OCI-LY3 (cell line): ENCODE results near the gene AATK.

Experiments used
- H2AFZ ChIP-seq: fragments of 200-600, 300-600 bp; shearing (Covaris generic); 2 replicates; pipeline ENCODE4 v1.6.0; 2014; ENCODE audit warnings: antibody characterized with exemption, low read depth, low read length
- H3K27ac ChIP-seq: fragments of 200-600, 300-600 bp; sonication (generic); 2 replicates; pipeline ENCODE4 v1.5.1; 2014; ENCODE audit warnings: mild to moderate bottlenecking, low read length, moderate library complexity, mixed read lengths
- H3K27me3 ChIP-seq: fragments of 200-600, 300-600 bp; sonication (generic); 2 replicates; pipeline ENCODE4 v1.6.1; 2014; ENCODE audit warnings: low read depth, low read length, mixed read lengths
- H3K36me3 ChIP-seq: fragments of 200-600, 300-600 bp; sonication (generic); replicated peaks from 2 replicates; pipeline ENCODE3; 2014; ENCODE audit warnings: low read depth, low read length, mixed read lengths
- H3K4me1 ChIP-seq: fragments of 300-600, 200-600 bp; sonication (generic); 2 replicates; pipeline ENCODE4 v1.6.1; 2014; ENCODE audit warnings: low read length, mixed read lengths
- H3K4me2 ChIP-seq: fragments of 200-600, 300-600 bp; sonication (generic); 2 replicates; pipeline ENCODE4 v1.6.1; 2014; ENCODE audit warnings: low read length, mixed read lengths
- H3K4me3 ChIP-seq: fragments of 300-600, 200-600 bp; sonication (generic); 2 replicates; pipeline ENCODE4 v1.5.1; 2014; ENCODE audit warnings: antibody characterized with exemption, mild to moderate bottlenecking, low read length, moderate library complexity
- H3K79me2 ChIP-seq: fragments of 300-600, 200-600 bp; shearing (Covaris generic); 2 replicates; pipeline ENCODE4 v1.6.1; 2014; ENCODE audit warnings: mild to moderate bottlenecking, low read length, mixed read lengths
- H3K9ac ChIP-seq: fragments of 300-600, 200-600 bp; shearing (Covaris generic); 2 replicates; pipeline ENCODE4 v1.6.0; 2014; ENCODE audit warnings: mild to moderate bottlenecking, low read length, moderate library complexity
- H3K9me3 ChIP-seq: fragments of 200-600, 300-600 bp; shearing (Covaris generic); 2 replicates; pipeline ENCODE4 v1.6.1; 2014; ENCODE audit warnings: low read length, mixed read lengths; ENCODE audit not compliant: insufficient read depth
- H4K20me1 ChIP-seq: fragments of 200-600, 300-600 bp; sonication (generic); 2 replicates; pipeline ENCODE4 v1.6.1; 2016; ENCODE audit warnings: low read length, mixed read lengths; ENCODE audit not compliant: insufficient read depth
- EZH2phosphoT487 ChIP-seq: fragments of 200-600 bp; shearing (Covaris generic); IDR thresholded peaks from 2 replicates; pipeline ENCODE4 v1.6.1; 2018; ENCODE audit warnings: antibody characterized with exemption, mixed run types, low read depth
- TF ChIP-seq, protein P1 (sequence below): fragments of 200-600, 300-600 bp; sonication (generic); IDR thresholded peaks from 2 replicates; pipeline ENCODE4 v1.5.1; 2014; ENCODE audit warnings: antibody characterized with exemption, low read length, low read depth

The AATK gene

GRCh38 chr17:81116704-81117103, 49.3 kb downstream of the AATK start:
- H3K79me2 ChIP-seq = no peaks in the 10 kb centered on the region
- 0 out of 2 replicates have a peak, but pooled peaks cover 2% of the 10 kb centered on the region for H3K27me3 ChIP-seq
- no peak overlapping the region for H3K9ac ChIP-seq
- TF ChIP-seq EZH2phosphoT487 = no peak
- TF ChIP-seq, protein P1, sequence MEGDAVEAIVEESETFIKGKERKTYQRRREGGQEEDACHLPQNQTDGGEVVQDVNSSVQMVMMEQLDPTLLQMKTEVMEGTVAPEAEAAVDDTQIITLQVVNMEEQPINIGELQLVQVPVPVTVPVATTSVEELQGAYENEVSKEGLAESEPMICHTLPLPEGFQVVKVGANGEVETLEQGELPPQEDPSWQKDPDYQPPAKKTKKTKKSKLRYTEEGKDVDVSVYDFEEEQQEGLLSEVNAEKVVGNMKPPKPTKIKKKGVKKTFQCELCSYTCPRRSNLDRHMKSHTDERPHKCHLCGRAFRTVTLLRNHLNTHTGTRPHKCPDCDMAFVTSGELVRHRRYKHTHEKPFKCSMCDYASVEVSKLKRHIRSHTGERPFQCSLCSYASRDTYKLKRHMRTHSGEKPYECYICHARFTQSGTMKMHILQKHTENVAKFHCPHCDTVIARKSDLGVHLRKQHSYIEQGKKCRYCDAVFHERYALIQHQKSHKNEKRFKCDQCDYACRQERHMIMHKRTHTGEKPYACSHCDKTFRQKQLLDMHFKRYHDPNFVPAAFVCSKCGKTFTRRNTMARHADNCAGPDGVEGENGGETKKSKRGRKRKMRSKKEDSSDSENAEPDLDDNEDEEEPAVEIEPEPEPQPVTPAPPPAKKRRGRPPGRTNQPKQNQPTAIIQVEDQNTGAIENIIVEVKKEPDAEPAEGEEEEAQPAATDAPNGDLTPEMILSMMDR = no peak
- H3K4me3 ChIP-seq = no peak overlapping the region
- H4K20me1 ChIP-seq = no peaks in the 10 kb centered on the region
- no peak overlapping the region for H3K27ac ChIP-seq
- no peaks in the 10 kb centered on the region for H3K9me3 ChIP-seq
- H3K4me1 ChIP-seq = no peaks in the 10 kb centered on the region
- no peaks in the 10 kb centered on the region for H3K36me3 ChIP-seq
- H2AFZ ChIP-seq = no peak overlapping the region
- H3K4me2 ChIP-seq = no peak overlapping the region

DNA sequence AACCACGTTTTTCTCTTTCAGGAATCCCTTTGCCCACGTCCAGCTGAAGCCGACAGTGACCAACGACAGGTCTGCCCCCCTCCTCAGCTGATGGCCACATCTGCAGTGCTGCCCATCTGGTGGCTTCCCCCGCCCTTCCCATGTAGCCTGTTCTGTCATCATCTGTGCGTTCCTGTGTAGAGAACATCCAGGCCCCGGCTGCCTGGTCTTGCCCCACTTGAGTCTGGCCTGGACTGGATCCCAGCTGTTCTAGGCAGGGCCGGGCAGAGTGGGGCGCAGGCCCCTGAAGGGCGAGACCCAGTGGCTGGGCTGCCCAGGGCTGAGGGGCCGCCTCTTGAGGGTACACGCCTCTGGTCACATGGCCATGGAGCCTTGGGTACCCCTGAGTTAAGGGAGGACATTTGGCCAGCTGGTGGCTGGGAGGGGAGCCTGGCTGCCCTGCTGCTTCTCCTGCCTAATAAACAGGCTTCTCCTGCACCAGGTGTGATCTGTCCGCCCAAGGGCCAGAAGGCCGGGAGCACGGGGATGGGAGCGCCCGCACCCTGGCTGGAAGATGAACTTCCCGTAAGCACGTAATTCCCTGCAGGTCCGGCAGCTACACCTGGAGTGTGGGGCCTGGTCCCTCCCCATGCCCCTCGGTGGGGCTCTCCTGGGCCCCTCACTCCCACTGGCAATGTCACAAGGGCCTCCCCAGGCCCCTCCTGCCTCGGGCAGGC, 50.1 kb downstream of the AATK start:
- H3K9ac ChIP-seq = no peak overlapping the region
- no peaks in the 10 kb centered on the region for H3K79me2 ChIP-seq
- no peaks in the 10 kb centered on the region for H3K9me3 ChIP-seq
- H3K4me1 ChIP-seq = no peaks in the 10 kb centered on the region
- no peaks in the 10 kb centered on the region for H3K36me3 ChIP-seq
- no peak overlapping the region for H3K27ac ChIP-seq
- no peak overlapping the region for H3K4me2 ChIP-seq
- no peak overlapping the region for H3K4me3 ChIP-seq
- H3K27me3 ChIP-seq = 0 out of 2 replicates have a peak, but pooled peaks cover 2% of the 10 kb centered on the region
- TF ChIP-seq EZH2phosphoT487 = no peak
- TF ChIP-seq, protein P1 = no peak
- no peaks in the 10 kb centered on the region for H4K20me1 ChIP-seq
- H2AFZ ChIP-seq = no peak overlapping the region

GRCh38 chr17:81115219-81115618, 50.8 kb downstream of the AATK start:
- no peak for TF ChIP-seq EZH2phosphoT487
- TF ChIP-seq, protein P1 = no peak
- Histone ChIP-seq H3K4me2 (no peak overlapping the region), H3K36me3 (no peaks in the 10 kb centered on the region)

GRCh38 chr17:81114351-81115093, 51.5 kb downstream of the AATK start:
- Histone ChIP-seq H2AFZ (no peak overlapping the region), H4K20me1 (no peaks in the 10 kb centered on the region), H3K4me3 (no peak overlapping the region), H3K4me1 (no peaks in the 10 kb centered on the region), H3K4me2 (no peak overlapping the region), H3K79me2 (no peaks in the 10 kb centered on the region), H3K27ac (no peak overlapping the region), H3K36me3 (no peaks in the 10 kb centered on the region), H3K9me3 (no peaks in the 10 kb centered on the region), H3K27me3 (0 out of 2 replicates have a peak, but pooled peaks cover 2% of the 10 kb centered on the region), H3K9ac (no peak overlapping the region)
- TF ChIP-seq, protein P1 = no peak
- no peak for TF ChIP-seq EZH2phosphoT487

More at GRCh38 chr17:81115219-81115618, 50.8 kb downstream of the AATK start:
- no peak overlapping the region for H3K27ac ChIP-seq
- H4K20me1 ChIP-seq = no peaks in the 10 kb centered on the region
- no peaks in the 10 kb centered on the region for H3K4me1 ChIP-seq
- H2AFZ ChIP-seq = no peak overlapping the region
- no peaks in the 10 kb centered on the region for H3K9me3 ChIP-seq
- H3K27me3 ChIP-seq = 0 out of 2 replicates have a peak, but pooled peaks cover 2% of the 10 kb centered on the region
- no peak overlapping the region for H3K4me3 ChIP-seq
- H3K9ac ChIP-seq = no peak overlapping the region
- H3K79me2 ChIP-seq = no peaks in the 10 kb centered on the region
